Astrocyte (in vitro differentiated cells and primary cell): Measurements from ENCODE around the gene RBCK1.

ENCODE experiments used
- EZH2 ChIP-seq: IDR thresholded peaks from 2 replicates; pipeline ENCODE4 v1.6.1; 2012; ENCODE audit warnings: mild to moderate bottlenecking, low read length, inconsistent platforms; ENCODE audit not compliant: insufficient read depth
- TF ChIP-seq, protein P1 (sequence below): IDR thresholded peaks from 2 replicates; pipeline ENCODE4 v1.5.1; 2011; ENCODE audit warnings: low read depth, mild to moderate bottlenecking, inconsistent platforms, low read length, moderate library complexity; ENCODE audit not compliant: insufficient read depth

DNA sequence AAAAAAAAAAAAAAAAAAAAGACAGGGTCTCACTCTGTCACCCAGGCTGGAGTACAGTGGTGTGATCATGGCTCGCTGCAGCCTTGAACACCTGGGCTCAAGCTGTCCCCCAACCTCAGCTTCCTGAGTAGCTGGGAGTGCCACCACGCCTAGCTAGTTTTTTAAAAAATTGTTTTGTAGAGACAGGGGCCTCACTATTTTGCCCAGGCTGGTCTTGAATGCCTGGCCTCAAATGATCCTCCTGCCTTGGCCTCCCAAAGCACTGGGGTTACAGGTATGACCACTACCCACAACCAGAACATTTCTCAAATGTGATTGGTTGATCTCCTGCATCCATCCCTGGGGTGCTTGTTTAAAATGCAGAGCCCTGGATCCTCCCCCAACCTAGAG is 5.6 kb upstream of the RBCK1 start:
- TF ChIP-seq, protein P1, sequence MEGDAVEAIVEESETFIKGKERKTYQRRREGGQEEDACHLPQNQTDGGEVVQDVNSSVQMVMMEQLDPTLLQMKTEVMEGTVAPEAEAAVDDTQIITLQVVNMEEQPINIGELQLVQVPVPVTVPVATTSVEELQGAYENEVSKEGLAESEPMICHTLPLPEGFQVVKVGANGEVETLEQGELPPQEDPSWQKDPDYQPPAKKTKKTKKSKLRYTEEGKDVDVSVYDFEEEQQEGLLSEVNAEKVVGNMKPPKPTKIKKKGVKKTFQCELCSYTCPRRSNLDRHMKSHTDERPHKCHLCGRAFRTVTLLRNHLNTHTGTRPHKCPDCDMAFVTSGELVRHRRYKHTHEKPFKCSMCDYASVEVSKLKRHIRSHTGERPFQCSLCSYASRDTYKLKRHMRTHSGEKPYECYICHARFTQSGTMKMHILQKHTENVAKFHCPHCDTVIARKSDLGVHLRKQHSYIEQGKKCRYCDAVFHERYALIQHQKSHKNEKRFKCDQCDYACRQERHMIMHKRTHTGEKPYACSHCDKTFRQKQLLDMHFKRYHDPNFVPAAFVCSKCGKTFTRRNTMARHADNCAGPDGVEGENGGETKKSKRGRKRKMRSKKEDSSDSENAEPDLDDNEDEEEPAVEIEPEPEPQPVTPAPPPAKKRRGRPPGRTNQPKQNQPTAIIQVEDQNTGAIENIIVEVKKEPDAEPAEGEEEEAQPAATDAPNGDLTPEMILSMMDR, result no peak
- no peak for TF ChIP-seq EZH2
